ENCODE results near the gene RAI14.
A peak's percentile ranks its signal among the peaks of the same experiment; 100 is the strongest.

The RAI14 gene

GRCh38 chr5:34648039-34648839 is 7.9 kb upstream of the RAI14 start:
- no peak for DNase-seq

- no peak for DNase-seq
Measured at GRCh38 chr5:34648840-34649158, 7.3 kb upstream of the RAI14 start.

GRCh38 chr5:34651791-34652190 is 4.3 kb upstream of the RAI14 start:
- no peak for DNase-seq

- no peak for DNase-seq
Measured at GRCh38 chr5:34652466-34652865, 3.7 kb upstream of the RAI14 start.

- no peak for DNase-seq
Measured at GRCh38 chr5:34652914-34653313, 3.2 kb upstream of the RAI14 start.

GRCh38 chr5:34653708-34654107 is 2.4 kb upstream of the RAI14 start:
- DNase-seq: no peak

GRCh38 chr5:34655354-34655991 is 655 bp upstream of the RAI14 start:
- DNase-seq: peak; percentile 8

GRCh38 chr5:34656700-34657273 is 659 bp downstream of the RAI14 start:
- DNase-seq: no peak

- DNase-seq: no peak
Measured at GRCh38 chr5:34657274-34657921, 1.3 kb downstream of the RAI14 start.

GRCh38 chr5:34657988-34658387 is 1.9 kb downstream of the RAI14 start:
- no peak for DNase-seq

- DNase-seq: no peak
Measured at GRCh38 chr5:34659168-34659567, 3.0 kb downstream of the RAI14 start.

GRCh38 chr5:34660444-34660843 is 4.3 kb downstream of the RAI14 start:
- DNase-seq: no peak

- DNase-seq: no peak
Measured at GRCh38 chr5:34663771-34664496, 7.8 kb downstream of the RAI14 start.

GRCh38 chr5:34666392-34667080 is 10.4 kb downstream of the RAI14 start:
- DNase-seq: no peak

GRCh38 chr5:34667705-34668104 is 11.6 kb downstream of the RAI14 start:
- DNase-seq: no peak

- no peak for DNase-seq
Measured at GRCh38 chr5:34669931-34670516, 13.9 kb downstream of the RAI14 start.

- no peak for DNase-seq
Measured at GRCh38 chr5:34672196-34672595, 16.1 kb downstream of the RAI14 start.

- no peak for DNase-seq
Measured at GRCh38 chr5:34673463-34674125, 17.5 kb downstream of the RAI14 start.

- no peak for DNase-seq
Measured at GRCh38 chr5:34674187-34674586, 18.1 kb downstream of the RAI14 start.

- DNase-seq: no peak
Measured at GRCh38 chr5:34675857-34676256, 19.7 kb downstream of the RAI14 start.

GRCh38 chr5:34676416-34676815 is 20.3 kb downstream of the RAI14 start:
- DNase-seq: no peak

GRCh38 chr5:34677428-34677827 is 21.3 kb downstream of the RAI14 start:
- DNase-seq: no peak

Measured in NCI-H1105 (cell line).